Measurements from ENCODE around the gene TNFRSF9. TPM values are rescaled to one million over a fixed set of nuclear protein-coding genes. Genes with fewer than 3 reads are reported as not detected.

TNFRSF9 gene
- total and polyA plus RNA-seq, 2 experiments from 2014 or later, result not detected

DNA sequence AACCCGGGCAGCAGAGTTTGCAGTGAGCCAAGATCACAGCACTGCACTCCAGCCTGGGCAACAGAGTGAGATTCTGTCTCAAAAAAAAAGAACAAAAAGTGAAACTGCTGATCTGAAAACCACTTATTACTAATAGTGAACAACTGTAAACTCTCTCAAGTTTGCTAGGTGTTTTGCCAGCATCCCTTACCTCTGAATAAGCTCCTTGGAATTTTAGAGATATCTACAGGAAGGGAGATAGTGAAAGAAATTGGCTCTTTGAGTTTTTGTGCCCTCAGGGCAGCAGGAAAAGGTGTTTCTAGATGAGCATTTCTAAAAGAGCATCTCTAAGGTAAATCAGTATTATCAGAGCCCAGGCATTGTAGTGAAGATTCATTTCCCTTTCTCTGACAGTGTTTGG lies 47.9 kb upstream of the TNFRSF9 start:
- Histone ChIP-seq H3K4me1 (ENCODE audit: insufficient read depth) (peaks cover 3% of the 10 kb centered on the region; the same call in 1 of the 2 replicates), H2AFZ (no peak overlapping the region), H3K27me3 (ENCODE audit: insufficient read depth) (no peaks in the 10 kb centered on the region), H3K36me3 (ENCODE audit: insufficient read depth) (peaks cover 19% of the 10 kb centered on the region), H3K4me3 (no peak overlapping the region), H4K20me1 (replicated peaks; ENCODE audit: insufficient read depth) (no peaks in the 10 kb centered on the region), H3K9me2 (ENCODE audit: insufficient read depth) (no peaks in the 10 kb centered on the region), H3K27ac (ENCODE audit: low read depth) (no peak overlapping the region), H3F3A (replicated peaks; ENCODE audit: low read depth) (peaks cover 9% of the 10 kb centered on the region; the same call in 1 of the 2 replicates), H3K4me2 (no peak overlapping the region), H3K79me2 (replicated peaks; ENCODE audit: insufficient read depth) (no peaks in the 10 kb centered on the region)
- no peak overlapping the region for H3K27ac Mint-ChIP-seq
- no peaks in the 10 kb centered on the region for H3K9me3 Mint-ChIP-seq
- no peak overlapping the region for H3K4me3 Mint-ChIP-seq
- ATAC-seq (no peak), DNase-seq (ENCODE audit: low spot score) (no peak)
- H3K36me3 Mint-ChIP-seq (ENCODE audit: low read depth), result peaks cover 41% of the 10 kb centered on the region
- H3K27me3 Mint-ChIP-seq (ENCODE audit: insufficient read depth, low read depth, poor library complexity), result peaks cover 12% of the 10 kb centered on the region
- H3K4me1 Mint-ChIP-seq, result peaks cover 15% of the 10 kb centered on the region
- TF ChIP-seq STAT1 (IDR thresholded peaks at IDR 0.05; ENCODE audit: unreplicated experiment) (no peak), ZNF114 (CRISPR knock-in tag; IDR thresholded peaks at IDR 0.05) (no peak), NANOG (IDR thresholded peaks at IDR 0.05; ENCODE audit: borderline replicate concordance) (no peak), EZH2phosphoT487 (IDR thresholded peaks at IDR 0.05; ENCODE audit: unreplicated experiment) (no peak), CREB1 (CRISPR knock-in tag; IDR thresholded peaks at IDR 0.05; ENCODE audit: low read depth) (no peak), ZNF331 (CRISPR knock-in tag; IDR thresholded peaks at IDR 0.05; ENCODE audit: low read depth) (no peak), EZH2 (IDR thresholded peaks at IDR 0.05; ENCODE audit: low read depth, unreplicated experiment) (no peak)
- TF ChIP-seq, protein P1, sequence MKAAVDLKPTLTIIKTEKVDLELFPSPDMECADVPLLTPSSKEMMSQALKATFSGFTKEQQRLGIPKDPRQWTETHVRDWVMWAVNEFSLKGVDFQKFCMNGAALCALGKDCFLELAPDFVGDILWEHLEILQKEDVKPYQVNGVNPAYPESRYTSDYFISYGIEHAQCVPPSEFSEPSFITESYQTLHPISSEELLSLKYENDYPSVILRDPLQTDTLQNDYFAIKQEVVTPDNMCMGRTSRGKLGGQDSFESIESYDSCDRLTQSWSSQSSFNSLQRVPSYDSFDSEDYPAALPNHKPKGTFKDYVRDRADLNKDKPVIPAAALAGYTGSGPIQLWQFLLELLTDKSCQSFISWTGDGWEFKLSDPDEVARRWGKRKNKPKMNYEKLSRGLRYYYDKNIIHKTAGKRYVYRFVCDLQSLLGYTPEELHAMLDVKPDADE (IDR thresholded peaks at IDR 0.05), result no peak
- TF ChIP-seq, protein P2, sequence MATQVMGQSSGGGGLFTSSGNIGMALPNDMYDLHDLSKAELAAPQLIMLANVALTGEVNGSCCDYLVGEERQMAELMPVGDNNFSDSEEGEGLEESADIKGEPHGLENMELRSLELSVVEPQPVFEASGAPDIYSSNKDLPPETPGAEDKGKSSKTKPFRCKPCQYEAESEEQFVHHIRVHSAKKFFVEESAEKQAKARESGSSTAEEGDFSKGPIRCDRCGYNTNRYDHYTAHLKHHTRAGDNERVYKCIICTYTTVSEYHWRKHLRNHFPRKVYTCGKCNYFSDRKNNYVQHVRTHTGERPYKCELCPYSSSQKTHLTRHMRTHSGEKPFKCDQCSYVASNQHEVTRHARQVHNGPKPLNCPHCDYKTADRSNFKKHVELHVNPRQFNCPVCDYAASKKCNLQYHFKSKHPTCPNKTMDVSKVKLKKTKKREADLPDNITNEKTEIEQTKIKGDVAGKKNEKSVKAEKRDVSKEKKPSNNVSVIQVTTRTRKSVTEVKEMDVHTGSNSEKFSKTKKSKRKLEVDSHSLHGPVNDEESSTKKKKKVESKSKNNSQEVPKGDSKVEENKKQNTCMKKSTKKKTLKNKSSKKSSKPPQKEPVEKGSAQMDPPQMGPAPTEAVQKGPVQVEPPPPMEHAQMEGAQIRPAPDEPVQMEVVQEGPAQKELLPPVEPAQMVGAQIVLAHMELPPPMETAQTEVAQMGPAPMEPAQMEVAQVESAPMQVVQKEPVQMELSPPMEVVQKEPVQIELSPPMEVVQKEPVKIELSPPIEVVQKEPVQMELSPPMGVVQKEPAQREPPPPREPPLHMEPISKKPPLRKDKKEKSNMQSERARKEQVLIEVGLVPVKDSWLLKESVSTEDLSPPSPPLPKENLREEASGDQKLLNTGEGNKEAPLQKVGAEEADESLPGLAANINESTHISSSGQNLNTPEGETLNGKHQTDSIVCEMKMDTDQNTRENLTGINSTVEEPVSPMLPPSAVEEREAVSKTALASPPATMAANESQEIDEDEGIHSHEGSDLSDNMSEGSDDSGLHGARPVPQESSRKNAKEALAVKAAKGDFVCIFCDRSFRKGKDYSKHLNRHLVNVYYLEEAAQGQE (IDR thresholded peaks at IDR 0.05; ENCODE audit: unreplicated experiment), result no peak
- TF ChIP-seq, protein P3, sequence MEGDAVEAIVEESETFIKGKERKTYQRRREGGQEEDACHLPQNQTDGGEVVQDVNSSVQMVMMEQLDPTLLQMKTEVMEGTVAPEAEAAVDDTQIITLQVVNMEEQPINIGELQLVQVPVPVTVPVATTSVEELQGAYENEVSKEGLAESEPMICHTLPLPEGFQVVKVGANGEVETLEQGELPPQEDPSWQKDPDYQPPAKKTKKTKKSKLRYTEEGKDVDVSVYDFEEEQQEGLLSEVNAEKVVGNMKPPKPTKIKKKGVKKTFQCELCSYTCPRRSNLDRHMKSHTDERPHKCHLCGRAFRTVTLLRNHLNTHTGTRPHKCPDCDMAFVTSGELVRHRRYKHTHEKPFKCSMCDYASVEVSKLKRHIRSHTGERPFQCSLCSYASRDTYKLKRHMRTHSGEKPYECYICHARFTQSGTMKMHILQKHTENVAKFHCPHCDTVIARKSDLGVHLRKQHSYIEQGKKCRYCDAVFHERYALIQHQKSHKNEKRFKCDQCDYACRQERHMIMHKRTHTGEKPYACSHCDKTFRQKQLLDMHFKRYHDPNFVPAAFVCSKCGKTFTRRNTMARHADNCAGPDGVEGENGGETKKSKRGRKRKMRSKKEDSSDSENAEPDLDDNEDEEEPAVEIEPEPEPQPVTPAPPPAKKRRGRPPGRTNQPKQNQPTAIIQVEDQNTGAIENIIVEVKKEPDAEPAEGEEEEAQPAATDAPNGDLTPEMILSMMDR (conservative IDR thresholded peaks at IDR 0.05; ENCODE audit: low read depth in 2 of 2), result no peak
- TF ChIP-seq, protein P4, sequence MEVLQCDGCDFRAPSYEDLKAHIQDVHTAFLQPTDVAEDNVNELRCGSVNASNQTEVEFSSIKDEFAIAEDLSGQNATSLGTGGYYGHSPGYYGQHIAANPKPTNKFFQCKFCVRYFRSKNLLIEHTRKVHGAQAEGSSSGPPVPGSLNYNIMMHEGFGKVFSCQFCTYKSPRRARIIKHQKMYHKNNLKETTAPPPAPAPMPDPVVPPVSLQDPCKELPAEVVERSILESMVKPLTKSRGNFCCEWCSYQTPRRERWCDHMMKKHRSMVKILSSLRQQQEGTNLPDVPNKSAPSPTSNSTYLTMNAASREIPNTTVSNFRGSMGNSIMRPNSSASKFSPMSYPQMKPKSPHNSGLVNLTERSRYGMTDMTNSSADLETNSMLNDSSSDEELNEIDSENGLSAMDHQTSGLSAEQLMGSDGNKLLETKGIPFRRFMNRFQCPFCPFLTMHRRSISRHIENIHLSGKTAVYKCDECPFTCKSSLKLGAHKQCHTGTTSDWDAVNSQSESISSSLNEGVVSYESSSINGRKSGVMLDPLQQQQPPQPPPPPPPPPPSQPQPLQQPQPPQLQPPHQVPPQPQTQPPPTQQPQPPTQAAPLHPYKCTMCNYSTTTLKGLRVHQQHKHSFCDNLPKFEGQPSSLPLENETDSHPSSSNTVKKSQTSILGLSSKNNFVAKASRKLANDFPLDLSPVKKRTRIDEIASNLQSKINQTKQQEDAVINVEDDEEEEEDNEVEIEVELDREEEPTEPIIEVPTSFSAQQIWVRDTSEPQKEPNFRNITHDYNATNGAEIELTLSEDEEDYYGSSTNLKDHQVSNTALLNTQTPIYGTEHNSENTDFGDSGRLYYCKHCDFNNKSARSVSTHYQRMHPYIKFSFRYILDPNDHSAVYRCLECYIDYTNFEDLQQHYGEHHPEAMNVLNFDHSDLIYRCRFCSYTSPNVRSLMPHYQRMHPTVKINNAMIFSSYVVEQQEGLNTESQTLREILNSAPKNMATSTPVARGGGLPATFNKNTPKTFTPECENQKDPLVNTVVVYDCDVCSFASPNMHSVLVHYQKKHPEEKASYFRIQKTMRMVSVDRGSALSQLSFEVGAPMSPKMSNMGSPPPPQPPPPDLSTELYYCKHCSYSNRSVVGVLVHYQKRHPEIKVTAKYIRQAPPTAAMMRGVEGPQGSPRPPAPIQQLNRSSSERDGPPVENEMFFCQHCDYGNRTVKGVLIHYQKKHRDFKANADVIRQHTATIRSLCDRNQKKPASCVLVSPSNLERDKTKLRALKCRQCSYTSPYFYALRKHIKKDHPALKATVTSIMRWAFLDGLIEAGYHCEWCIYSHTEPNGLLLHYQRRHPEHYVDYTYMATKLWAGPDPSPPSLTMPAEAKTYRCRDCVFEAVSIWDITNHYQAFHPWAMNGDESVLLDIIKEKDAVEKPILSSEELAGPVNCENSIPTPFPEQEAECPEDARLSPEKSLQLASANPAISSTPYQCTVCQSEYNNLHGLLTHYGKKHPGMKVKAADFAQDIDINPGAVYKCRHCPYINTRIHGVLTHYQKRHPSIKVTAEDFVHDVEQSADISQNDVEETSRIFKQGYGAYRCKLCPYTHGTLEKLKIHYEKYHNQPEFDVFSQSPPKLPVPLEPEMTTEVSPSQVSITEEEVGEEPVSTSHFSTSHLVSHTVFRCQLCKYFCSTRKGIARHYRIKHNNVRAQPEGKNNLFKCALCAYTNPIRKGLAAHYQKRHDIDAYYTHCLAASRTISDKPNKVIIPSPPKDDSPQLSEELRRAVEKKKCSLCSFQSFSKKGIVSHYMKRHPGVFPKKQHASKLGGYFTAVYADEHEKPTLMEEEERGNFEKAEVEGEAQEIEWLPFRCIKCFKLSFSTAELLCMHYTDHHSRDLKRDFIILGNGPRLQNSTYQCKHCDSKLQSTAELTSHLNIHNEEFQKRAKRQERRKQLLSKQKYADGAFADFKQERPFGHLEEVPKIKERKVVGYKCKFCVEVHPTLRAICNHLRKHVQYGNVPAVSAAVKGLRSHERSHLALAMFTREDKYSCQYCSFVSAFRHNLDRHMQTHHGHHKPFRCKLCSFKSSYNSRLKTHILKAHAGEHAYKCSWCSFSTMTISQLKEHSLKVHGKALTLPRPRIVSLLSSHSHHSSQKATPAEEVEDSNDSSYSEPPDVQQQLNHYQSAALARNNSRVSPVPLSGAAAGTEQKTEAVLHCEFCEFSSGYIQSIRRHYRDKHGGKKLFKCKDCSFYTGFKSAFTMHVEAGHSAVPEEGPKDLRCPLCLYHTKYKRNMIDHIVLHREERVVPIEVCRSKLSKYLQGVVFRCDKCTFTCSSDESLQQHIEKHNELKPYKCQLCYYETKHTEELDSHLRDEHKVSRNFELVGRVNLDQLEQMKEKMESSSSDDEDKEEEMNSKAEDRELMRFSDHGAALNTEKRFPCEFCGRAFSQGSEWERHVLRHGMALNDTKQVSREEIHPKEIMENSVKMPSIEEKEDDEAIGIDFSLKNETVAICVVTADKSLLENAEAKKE (CRISPR knock-in tag; IDR thresholded peaks at IDR 0.05), result no peak

Data from GM23338 (cell line).